Activated CD4-positive, CD25-positive, alpha-beta regulatory T cell treated with anti-CD3 and anti-CD28 coated beads, Interleukin-2, amount 50 U/mL, for 72 hours (primary cell): ENCODE data around the gene IZUMO2.
"Not testable (repeated sequence)": the region's sequence is repeated elsewhere in the genome, so short reads cannot be mapped to it uniquely, and the experiment has no call there.

Experiments used
- DNase-seq: peaks from one replicate; pipeline ENCODE4 v3.0.0; 2021

The IZUMO2 gene

GRCh38 chr19:50134777-50135719 lies 28.0 kb downstream of the IZUMO2 start:
- not testable (repeated sequence) for DNase-seq

DNA sequence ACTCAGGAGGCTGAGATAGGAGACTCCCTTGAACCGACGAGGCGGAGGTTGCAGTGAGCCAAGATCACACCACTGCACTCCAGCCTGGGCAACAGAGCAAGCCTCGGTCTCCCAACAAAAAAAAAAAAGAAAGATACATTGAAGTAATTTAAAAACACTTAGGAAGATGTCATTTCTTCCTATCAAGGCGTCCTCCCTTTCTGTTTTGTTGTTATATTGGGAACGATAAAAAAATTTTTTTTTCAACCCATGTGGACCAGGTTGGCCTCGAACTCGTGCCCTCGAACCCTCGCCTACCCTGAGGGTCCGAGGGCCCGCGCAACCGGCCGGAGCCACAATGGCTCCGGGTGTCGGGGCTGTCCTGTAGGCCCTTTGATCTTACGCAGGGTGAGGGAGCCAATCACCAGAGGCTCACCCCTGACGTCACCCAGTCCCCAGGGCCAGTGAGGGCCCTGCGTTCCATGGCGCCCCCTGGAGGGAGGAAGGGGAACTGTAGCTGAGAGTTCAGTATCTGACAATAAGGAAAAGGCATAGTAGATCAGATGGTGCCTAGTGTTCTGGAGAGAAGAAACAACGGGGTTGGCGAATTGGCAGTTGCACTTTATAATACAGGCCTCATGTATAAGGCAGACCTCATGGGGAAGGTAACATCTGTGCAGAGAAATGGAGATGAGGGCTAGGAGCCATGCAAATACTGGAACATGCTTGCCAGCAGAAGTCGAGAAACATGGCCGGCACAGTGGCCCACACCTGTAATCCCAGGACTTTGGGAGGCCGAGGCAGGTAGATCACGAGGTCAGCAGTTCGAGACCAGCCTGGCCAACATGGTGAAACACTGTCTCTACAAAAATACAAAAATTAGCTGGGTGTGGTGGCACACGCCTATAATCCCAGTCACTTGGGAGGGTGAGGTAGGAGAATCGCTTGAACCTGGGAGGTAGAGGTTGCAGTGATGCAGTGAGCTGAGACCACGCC lies 29.3 kb downstream of the IZUMO2 start:
- not testable (repeated sequence) for DNase-seq

GRCh38 chr19:50104012-50104411 lies 59.1 kb downstream of the IZUMO2 start:
- DNase-seq, result not testable (repeated sequence)

GRCh38 chr19:50103405-50103804 lies 59.7 kb downstream of the IZUMO2 start:
- not testable (repeated sequence) for DNase-seq
